8988T (cell line): ENCODE data around the gene AIFM3.
A peak's percentile ranks its signal among the peaks of the same experiment; 100 is the strongest.

Source experiments
- DNase-seq: peaks from one replicate; pipeline ENCODE4 v3.0.0; 2011

Gene AIFM3

DNA sequence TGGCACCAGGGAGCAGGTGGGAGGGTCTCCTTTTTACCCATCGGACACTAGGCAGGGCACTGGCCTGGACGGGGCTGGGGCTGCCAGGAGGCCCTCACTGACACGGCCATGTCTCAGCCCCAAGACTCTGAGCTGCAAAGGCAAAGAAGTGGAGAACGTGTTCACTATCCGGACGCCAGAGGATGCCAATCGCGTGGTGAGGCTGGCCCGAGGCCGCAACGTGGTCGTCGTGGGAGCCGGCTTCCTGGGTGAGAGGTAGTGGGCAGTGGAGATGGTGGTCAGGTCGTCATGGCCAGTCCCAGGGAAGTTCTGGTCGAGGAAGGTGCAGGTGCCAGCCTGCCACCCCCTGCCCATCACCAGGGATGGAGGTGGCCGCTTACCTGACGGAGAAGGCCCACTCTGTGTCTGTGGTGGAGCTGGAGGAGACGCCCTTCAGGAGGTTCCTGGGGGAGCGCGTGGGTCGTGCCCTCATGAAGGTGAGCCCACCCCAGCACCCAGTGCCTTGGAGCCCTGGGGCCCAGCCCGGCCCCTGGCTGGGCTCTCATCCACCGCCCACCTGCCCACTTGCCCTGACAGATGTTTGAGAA is 9.3 kb downstream of the AIFM3 start:
- no peak for DNase-seq

DNA sequence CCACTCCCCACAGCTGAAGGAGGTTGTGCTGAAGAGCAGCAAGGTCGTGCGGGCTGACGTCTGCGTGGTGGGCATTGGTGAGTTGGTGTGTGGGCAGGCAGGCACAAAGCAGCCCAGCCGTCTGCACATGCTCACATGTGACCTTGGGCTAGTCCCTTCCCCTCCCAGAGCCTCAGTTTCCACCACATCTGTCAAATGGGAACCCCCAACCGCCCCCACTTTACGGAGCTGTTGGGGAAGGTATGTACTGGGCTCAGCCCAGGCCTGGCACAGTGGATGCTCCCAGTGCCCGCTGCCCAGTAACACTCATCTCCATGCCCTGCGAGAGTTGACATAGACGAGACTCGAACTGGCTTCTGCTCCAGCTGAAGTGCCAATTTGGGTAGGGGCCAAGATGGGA is 10.0 kb downstream of the AIFM3 start:
- DNase-seq, result no peak

DNA sequence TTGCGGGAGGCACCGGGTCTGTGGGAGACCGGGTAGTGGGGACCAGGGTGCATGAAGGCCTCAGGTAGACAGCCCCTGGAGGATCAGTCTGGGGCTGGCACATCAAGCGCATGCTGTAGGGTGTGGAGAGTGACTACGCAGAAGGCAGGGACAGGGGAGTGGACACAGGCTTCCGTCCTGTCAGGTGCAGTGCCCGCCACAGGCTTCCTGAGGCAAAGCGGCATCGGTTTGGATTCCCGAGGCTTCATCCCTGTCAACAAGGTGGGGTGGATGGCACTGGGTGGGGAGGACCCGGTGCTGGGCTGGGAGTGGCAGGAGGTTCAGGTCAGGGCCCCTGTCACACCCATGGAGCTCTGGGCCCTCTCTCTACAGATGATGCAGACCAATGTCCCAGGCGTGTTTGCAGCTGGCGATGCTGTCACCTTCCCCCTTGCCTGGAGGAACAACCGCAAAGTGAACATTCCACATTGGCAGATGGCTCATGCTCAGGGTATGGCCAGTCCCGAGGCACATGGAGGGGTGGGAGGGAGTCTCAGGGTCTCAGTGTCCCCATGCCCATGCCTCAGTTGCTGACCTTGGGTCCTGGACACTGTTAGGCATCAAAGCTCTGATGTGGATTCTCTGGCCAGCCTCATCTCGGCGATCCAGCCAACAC is 10.6 kb downstream of the AIFM3 start:
- DNase-seq, result no peak

- DNase-seq, result no peak
These were observed 11.4 kb downstream of the AIFM3 start for GRCh38 chr22:20978419-20978818.

GRCh38 chr22:20979243-20979809 is 12.3 kb downstream of the AIFM3 start:
- DNase-seq, result no peak

GRCh38 chr22:20979940-20980453 is 12.9 kb downstream of the AIFM3 start:
- DNase-seq, result no peak

GRCh38 chr22:20980523-20980922 is 13.5 kb downstream of the AIFM3 start:
- no peak for DNase-seq

DNA sequence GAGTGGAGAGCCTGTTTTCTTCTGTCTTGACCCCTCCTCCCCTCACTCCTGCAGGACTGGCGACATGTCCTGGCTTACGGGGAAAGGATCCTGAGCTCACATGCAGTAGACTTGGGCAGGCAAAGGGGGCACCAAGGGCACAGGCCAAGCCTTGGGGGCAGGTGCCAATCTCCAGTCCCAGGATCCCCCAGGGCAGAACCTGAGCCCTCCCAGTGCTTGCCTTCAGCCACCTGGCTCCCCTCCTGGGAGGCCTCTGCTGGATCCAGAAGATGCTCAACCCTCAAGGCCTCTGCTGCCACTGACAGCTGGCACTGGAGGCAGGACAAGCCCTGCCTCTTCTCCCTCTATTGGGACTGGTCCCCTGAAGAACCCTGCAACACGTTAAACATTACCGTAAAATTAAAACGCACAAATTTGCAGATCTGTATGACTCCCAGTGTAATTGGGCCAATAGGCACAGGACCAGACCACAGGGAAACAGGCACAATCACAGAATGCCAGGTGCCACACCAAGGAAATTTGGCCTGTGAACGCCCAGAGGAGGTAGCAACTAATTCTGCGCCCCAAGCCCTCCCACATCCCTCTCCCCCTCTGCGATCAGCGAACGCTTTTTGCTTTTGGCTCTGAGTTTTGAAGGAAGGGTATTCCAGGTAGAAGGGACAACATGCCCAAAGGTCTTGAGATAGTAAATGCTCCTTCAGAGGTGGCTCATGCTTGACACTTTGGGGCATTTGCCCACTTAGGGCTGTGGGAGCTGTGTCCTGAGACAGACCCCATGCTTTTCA is 14.1 kb downstream of the AIFM3 start:
- DNase-seq, result no peak

GRCh38 chr22:20981787-20982562 is 14.9 kb downstream of the AIFM3 start, which contains the start of gene LZTR1:
TSS of gene LZTR1 (plus strand) at chr22:20982297. CDS start at chr22:20982372, 75 bp downstream.
- peak; percentile 78 for DNase-seq

GRCh38 chr22:20982563-20982882 is 15.5 kb downstream of the AIFM3 start:
- DNase-seq, result no peak

DNA sequence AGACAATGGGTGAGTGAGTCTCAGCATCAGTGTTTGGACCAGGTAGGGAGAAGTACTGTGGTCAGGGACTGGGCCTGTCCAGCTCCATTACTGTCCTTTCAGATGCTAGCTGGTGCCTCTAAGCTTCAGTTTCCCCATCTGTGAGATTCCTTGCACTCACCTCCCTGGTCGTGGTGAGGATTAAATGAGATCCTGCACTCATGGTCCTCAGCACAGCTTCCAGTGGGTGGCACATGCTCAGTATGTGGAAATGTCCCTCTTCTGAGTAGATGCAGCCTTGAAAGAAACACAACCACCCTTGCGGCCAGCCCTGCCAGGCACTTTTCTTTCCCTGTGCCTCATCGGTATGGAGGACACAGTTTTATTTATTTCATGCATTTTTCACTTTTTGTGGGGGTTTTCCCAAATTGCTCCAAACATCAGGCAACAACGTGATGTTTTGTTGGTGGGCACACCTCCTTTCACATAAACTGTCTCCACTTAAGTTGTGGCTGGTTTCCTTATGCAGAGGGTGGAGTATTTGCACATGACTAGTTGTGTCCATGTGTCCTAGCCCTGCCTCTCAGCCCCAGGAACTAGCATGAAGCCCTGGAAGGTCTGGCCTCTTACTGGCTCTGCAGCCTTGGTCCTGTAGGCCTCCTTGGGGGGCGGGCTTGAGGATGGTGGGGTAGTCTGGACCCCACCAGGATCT is 16.2 kb downstream of the AIFM3 start:
- no peak for DNase-seq

DNA sequence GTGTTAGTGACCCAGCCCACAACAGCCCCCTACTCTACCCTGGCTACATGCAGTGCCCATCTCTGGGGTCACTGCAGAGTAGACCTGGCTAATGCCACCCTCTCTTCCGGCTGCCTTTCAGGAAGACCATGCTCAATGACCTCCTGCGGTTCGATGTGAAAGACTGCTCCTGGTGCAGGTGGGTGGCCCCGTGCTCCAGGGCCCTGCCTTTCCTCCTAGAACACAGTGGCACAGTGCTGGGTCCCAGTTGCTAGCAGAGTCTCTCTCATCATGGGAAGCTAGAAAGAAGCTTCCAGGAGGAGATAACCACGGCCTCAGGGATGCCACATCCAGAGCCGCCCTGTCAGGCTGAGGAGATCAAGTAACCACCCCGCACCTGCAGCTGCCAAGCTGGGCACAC is 18.7 kb downstream of the AIFM3 start:
- no peak for DNase-seq

GRCh38 chr22:20986365-20986764 is 19.3 kb downstream of the AIFM3 start:
- no peak for DNase-seq

DNA sequence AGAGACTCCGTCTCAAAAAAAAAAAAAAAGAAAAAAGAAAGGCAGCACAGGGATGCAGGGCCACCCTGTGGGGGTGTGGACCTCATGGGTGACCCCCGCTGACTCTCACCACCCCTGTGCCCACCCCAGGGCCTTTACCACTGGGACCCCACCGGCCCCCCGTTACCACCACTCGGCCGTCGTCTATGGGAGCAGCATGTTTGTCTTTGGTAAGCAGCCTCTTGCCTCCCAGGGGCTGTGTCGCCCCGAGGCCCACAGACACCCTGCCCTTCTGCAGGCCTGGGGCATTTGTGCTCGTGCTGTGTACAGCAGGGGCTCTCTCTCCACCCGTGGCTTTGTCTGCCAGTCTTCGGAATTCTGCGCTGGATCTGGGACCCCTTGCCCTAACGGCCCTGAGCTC is 20.3 kb downstream of the AIFM3 start:
- no peak for DNase-seq

GRCh38 chr22:20988573-20989322 is 21.7 kb downstream of the AIFM3 start:
- no peak for DNase-seq

- no peak for DNase-seq
These were observed 22.5 kb downstream of the AIFM3 start for GRCh38 chr22:20989323-20990138.

- no peak for DNase-seq
These were observed 23.4 kb downstream of the AIFM3 start for GRCh38 chr22:20990184-20991180.

- DNase-seq, result no peak
These were observed 24.4 kb downstream of the AIFM3 start for GRCh38 chr22:20991252-20992055.
